Measurements from ENCODE around the gene RAB33A.

RAB33A gene

DNA sequence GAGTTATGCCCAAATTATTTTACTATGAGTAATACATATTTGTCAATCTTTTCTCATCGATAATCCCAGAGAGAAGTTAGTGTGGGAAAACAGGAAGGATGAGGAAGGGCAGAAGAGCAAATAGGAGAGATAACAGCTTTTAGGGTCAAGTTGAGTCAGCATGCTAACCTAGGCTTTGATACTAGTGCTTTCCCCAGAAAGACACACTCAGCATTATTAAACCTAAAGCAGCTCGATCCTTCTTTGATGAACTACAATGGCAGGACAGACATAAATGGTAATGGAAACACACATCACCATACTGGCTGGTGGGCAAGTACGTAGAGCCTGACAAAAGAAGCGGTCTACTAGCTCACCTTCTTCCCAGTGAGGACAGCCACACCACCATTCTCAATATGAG, 26.6 kb upstream of the RAB33A start (continued):
- TF ChIP-seq, protein P1, sequence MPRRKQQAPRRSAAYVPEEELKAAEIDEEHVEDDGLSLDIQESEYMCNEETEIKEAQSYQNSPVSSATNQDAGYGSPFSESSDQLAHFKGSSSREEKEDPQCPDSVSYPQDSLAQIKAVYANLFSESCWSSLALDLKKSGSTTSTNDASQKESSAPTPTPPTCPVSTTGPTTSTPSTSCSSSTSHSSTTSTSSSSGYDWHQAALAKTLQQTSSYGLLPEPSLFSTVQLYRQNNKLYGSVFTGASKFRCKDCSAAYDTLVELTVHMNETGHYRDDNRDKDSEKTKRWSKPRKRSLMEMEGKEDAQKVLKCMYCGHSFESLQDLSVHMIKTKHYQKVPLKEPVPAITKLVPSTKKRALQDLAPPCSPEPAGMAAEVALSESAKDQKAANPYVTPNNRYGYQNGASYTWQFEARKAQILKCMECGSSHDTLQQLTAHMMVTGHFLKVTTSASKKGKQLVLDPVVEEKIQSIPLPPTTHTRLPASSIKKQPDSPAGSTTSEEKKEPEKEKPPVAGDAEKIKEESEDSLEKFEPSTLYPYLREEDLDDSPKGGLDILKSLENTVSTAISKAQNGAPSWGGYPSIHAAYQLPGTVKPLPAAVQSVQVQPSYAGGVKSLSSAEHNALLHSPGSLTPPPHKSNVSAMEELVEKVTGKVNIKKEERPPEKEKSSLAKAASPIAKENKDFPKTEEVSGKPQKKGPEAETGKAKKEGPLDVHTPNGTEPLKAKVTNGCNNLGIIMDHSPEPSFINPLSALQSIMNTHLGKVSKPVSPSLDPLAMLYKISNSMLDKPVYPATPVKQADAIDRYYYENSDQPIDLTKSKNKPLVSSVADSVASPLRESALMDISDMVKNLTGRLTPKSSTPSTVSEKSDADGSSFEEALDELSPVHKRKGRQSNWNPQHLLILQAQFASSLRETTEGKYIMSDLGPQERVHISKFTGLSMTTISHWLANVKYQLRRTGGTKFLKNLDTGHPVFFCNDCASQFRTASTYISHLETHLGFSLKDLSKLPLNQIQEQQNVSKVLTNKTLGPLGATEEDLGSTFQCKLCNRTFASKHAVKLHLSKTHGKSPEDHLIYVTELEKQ (tag by site-specific recombination; IDR thresholded peaks at IDR 0.05; ENCODE audit: borderline replicate concordance), result no peak
- no peak for TF ChIP-seq PATZ1 (tag by site-specific recombination; IDR thresholded peaks at IDR 0.05)
- no peak for TF ChIP-seq ZFP41 (tag by site-specific recombination; IDR thresholded peaks at IDR 0.05; ENCODE audit: borderline replicate concordance)
- TF ChIP-seq ZNF677 (tag by site-specific recombination; IDR thresholded peaks at IDR 0.05), result no peak
- TF ChIP-seq ZNF670 (tag by site-specific recombination; IDR thresholded peaks at IDR 0.05; ENCODE audit: low read depth), result no peak
- TF ChIP-seq ZNF561 (tag by site-specific recombination; IDR thresholded peaks at IDR 0.05; ENCODE audit: borderline replicate concordance), result no peak
- TF ChIP-seq ZNF184 (tag by site-specific recombination; IDR thresholded peaks at IDR 0.05), result no peak
- TF ChIP-seq ZNF366 (tag by site-specific recombination; conservative IDR thresholded peaks at IDR 0.05), result no peak
- no peak for TF ChIP-seq ZNF280C (tag by site-specific recombination; IDR thresholded peaks at IDR 0.05)
- no peak for TF ChIP-seq ZNF221 (tag by site-specific recombination; IDR thresholded peaks at IDR 0.05; ENCODE audit: borderline replicate concordance)
- no peak for TF ChIP-seq YY1 (tag by site-specific recombination; IDR thresholded peaks at IDR 0.05)
- no peak for TF ChIP-seq SP2 (tag by site-specific recombination; IDR thresholded peaks at IDR 0.05)

DNA sequence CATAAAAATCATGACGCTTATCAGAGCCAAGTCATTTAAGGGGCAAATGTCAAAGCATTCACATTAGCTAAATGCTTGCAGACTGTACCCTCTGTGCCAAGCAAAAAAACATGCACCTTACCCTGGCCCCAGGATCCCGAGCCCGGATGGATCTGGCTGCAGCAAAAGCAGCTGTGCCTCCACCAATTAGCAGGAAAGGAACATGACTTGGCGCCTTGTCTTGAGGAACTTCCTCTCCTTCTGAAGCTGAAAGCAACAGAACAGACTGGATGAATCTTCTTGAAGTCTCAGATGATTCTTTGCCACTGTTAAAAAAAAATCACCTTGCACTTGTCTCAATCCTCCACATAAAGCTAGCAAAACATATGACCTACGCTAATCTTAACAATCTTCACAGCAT, 24.1 kb upstream of the RAB33A start:
- POLR2A ChIA-PET, result no interaction called here
- H3K27ac ChIP-seq (ENCODE audit: extremely low read depth, low read depth, low read length), result no peak overlapping the region
- H3K36me3 ChIP-seq (ENCODE audit: control insufficient read depth in 2 of 2, insufficient read depth in 1 of 2, low read length in 2 of 2), result peaks cover 3 to 53% of the 10 kb centered on the region in 2 experiments; a peak in 2 of 3 replicates
- no peaks in the 10 kb centered on the region for H3K4me1 ChIP-seq (ENCODE audit: control insufficient read depth, insufficient read depth, low read length)
- TF ChIP-seq ZNF280C (tag by site-specific recombination; IDR thresholded peaks at IDR 0.05) (no peak), ZNF76 (tag by site-specific recombination; IDR thresholded peaks at IDR 0.05; ENCODE audit: borderline replicate concordance, low read depth) (no peak), MEIS1 (CRISPR knock-in tag; IDR thresholded peaks at IDR 0.05; ENCODE audit: borderline replicate concordance) (no peak), ZNF114 (tag by site-specific recombination; IDR thresholded peaks at IDR 0.05) (no peak), ZNF654 (tag by site-specific recombination; IDR thresholded peaks at IDR 0.05; ENCODE audit: low read depth) (no peak)
- H3K4me3 ChIP-seq (ENCODE audit: low read depth, low read length), result no peak overlapping the region
- CTCF ChIA-PET, result interaction anchor here (0.5 to 2.3 kb wide), 2 partner anchors 44 to 51 kb away, joined by 3 to 10 read pairs; no protein-coding TSS in a partner anchor
- no peaks in the 10 kb centered on the region for H3K9me3 ChIP-seq (ENCODE audit: control insufficient read depth, insufficient read depth, low read depth, low read length)
